Liver (tissue), 9 donors: ENCODE results near the gene TESK2. TPM values are rescaled to one million over a fixed set of nuclear protein-coding genes. Genes with fewer than 3 reads are reported as not detected.

Experiments
- DNase-seq: peaks from one replicate; pipeline ENCODE4 v3.0.0-alpha.2; 2017; ENCODE audit warnings: low spot score
- H3K27ac ChIP-seq, 2 donors: one replicate each; pipeline ENCODE4 v1.7.0; 2013; ENCODE audit warnings: inconsistent platforms in 2 of 2, low read length in 2 of 2, control low read depth in 1 of 2, low read depth in 1 of 2, mild to moderate bottlenecking in 1 of 2
- H3K27me3 ChIP-seq, 4 donors: one replicate each; pipeline versions ENCODE4 v1.6.1 to v1.7.0; 2013; ENCODE audit warnings: low read length in 3 of 4, inconsistent platforms in 1 of 4, mild to moderate bottlenecking in 1 of 4, moderate library complexity in 1 of 4; ENCODE audit not compliant: control insufficient read depth in 4 of 4, insufficient read depth in 4 of 4
- H3K36me3 ChIP-seq, 4 donors: one replicate each; pipeline versions ENCODE4 v1.6.1 to v1.7.0; 2013; ENCODE audit warnings: low read length in 3 of 4, mild to moderate bottlenecking in 3 of 4, low read depth in 1 of 4, moderate library complexity in 1 of 4; ENCODE audit not compliant: control insufficient read depth in 4 of 4, insufficient read depth in 3 of 4
- H3K4me1 ChIP-seq, 4 donors: one replicate each; pipeline versions ENCODE4 v1.6.1 to v1.7.0; 2013; ENCODE audit warnings: low read length in 3 of 4, mild to moderate bottlenecking in 3 of 4, moderate library complexity in 1 of 4; ENCODE audit not compliant: control insufficient read depth in 4 of 4, insufficient read depth in 4 of 4
- H3K4me3 ChIP-seq, 3 donors: one replicate each; pipeline versions ENCODE4 v1.6.1 to v1.7.0; 2013; ENCODE audit warnings: low read length in 3 of 3, control low read depth in 1 of 3, low read depth in 1 of 3, mild to moderate bottlenecking in 1 of 3
- H3K9ac ChIP-seq, 2 donors: one replicate each; pipeline ENCODE4 v1.7.0; 2013; ENCODE audit warnings: low read length in 2 of 2, mild to moderate bottlenecking in 2 of 2, moderate library complexity in 2 of 2, control low read depth in 1 of 2, low read depth in 1 of 2
- H3K9me3 ChIP-seq, 4 donors: one replicate each; pipeline versions ENCODE4 v1.6.1 to v1.7.0; 2013; ENCODE audit warnings: low read length in 3 of 4; ENCODE audit not compliant: control insufficient read depth in 4 of 4
- FOXA1 ChIP-seq: IDR thresholded peaks from 2 replicates; pipeline ENCODE4 v1.6.1; 2016; ENCODE audit warnings: antibody characterized with exemption
- FOXA2 ChIP-seq: IDR thresholded peaks from 2 replicates; pipeline ENCODE4 v1.6.1; 2016; ENCODE audit warnings: antibody characterized with exemption
- GABPA ChIP-seq, 2 donors: IDR thresholded peaks in 1 of 2; conservative IDR thresholded peaks in 1 of 2; 2 replicates each; pipeline ENCODE4 v1.6.1; 2016; ENCODE audit warnings: antibody characterized with exemption in 2 of 2, mild to moderate bottlenecking in 1 of 2, moderate library complexity in 1 of 2
- HNF4A ChIP-seq, 2 donors: conservative IDR thresholded peaks; 2 replicates each; pipeline ENCODE4 v1.6.1; 2016; ENCODE audit warnings: antibody characterized with exemption in 2 of 2, mild to moderate bottlenecking in 2 of 2
- HNF4G ChIP-seq: IDR thresholded peaks from 2 replicates; pipeline ENCODE4 v1.6.1; 2016; ENCODE audit warnings: antibody characterized with exemption
- RXRA ChIP-seq, 2 donors: IDR thresholded peaks; 2 replicates each; pipeline ENCODE4 v1.6.1; 2017 to 2018; ENCODE audit warnings: antibody characterized with exemption in 2 of 2, mild to moderate bottlenecking in 1 of 2
- SP1 ChIP-seq: IDR thresholded peaks from 2 replicates; pipeline ENCODE4 v1.6.1; 2018; ENCODE audit warnings: antibody characterized with exemption, mild to moderate bottlenecking
- TAF1 ChIP-seq: conservative IDR thresholded peaks from 2 replicates; pipeline ENCODE4 v1.6.1; 2016; ENCODE audit warnings: antibody characterized with exemption, mild to moderate bottlenecking
- YY1 ChIP-seq: IDR thresholded peaks from 2 replicates; pipeline ENCODE4 v1.6.1; 2016; ENCODE audit warnings: antibody characterized with exemption, mild to moderate bottlenecking
- polyA plus RNA-seq, 2 donors: library from polyadenylated mRNA; stranded (reverse) in 1 of 2; unstranded in 1 of 2; fragments of 200-250 nt in 1 of 2; fragments of >200 nt in 1 of 2; fragmentation: Nextera tagmentation in 1 of 2; extraction: Ambion mirVana in 1 of 2; gene quantifications; one replicate each; pipeline versions ENCODE4 v1.2.1 to v1.2.3, GENCODE V29; 2013 to 2015
- total RNA-seq, 2 donors: library from RNA; depleted of rRNA; stranded (reverse); fragments of >200 nt; gene quantifications; one replicate each; pipeline ENCODE4 v1.2.3, GENCODE V29; 2014
- TF ChIP-seq, protein P1 (sequence below): IDR thresholded peaks from 2 replicates; pipeline ENCODE4 v1.6.1; 2016; ENCODE audit warnings: antibody characterized with exemption
- TF ChIP-seq, protein P2 (sequence below): IDR thresholded peaks from 2 replicates; pipeline ENCODE4 v1.6.1; 2016; ENCODE audit warnings: antibody characterized with exemption
- TF ChIP-seq, protein P3 (sequence below): IDR thresholded peaks from 2 replicates; pipeline ENCODE4 v1.6.1; 2016; ENCODE audit warnings: antibody characterized with exemption
- TF ChIP-seq, protein P4 (sequence below): IDR thresholded peaks from 2 replicates; pipeline ENCODE4 v1.6.1; 2016; ENCODE audit warnings: antibody characterized with exemption, mild to moderate bottlenecking
- donor health status: healthy.
- donor health status: healthy.
- donor health status: healthy.
- donor health status: healthy.
- donor health status: healthy.

Gene TESK2
- total and polyA plus RNA-seq, 4 donors: 2.4 to 8.2 (median 5.2) TPM

DNA sequence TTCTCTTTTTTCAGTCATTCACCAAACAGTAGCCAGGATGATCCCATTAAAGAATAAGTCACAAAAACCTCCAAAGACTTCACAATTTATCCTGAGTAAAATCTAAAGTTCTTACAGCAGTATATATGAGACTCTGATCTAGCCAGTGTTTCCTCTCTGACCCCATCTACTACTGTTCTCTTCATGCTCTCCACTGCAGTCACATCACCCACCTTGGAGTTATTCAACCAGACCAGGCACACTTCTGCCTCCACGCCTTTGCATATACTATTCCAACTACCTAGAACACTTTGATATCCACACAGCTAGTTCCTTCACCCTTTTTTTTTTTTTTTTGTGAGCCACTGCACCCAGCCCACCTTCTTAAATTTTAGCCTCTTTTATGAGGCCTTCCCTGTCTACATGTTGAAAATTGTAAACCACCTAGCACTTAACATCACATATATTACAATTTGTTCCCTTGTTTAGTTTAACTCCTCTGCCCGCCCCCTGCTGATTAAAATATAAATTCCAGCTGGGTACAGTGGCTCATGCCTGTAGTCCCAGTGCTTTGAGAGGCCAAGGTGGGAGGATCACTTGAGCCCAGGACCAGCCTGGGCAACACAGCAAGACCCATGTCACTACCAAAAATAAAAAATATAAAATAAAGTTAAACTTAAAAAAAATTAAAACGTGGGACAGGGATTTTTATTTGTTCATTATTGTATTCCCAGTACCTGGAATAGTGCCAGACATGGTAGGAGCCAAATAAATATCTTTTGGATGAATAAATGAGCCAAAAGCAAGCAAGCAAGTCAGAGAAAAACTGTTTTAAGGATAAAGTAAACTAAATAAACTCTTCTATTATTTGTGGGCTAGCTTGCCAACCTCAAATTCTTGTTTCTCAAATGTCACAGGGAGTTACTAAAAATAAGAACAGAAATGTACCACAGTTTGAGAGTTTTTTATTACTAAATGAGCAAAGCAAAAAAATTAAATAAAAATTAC, 115.6 kb downstream of the TESK2 start (continued):
- TF ChIP-seq, protein P1, sequence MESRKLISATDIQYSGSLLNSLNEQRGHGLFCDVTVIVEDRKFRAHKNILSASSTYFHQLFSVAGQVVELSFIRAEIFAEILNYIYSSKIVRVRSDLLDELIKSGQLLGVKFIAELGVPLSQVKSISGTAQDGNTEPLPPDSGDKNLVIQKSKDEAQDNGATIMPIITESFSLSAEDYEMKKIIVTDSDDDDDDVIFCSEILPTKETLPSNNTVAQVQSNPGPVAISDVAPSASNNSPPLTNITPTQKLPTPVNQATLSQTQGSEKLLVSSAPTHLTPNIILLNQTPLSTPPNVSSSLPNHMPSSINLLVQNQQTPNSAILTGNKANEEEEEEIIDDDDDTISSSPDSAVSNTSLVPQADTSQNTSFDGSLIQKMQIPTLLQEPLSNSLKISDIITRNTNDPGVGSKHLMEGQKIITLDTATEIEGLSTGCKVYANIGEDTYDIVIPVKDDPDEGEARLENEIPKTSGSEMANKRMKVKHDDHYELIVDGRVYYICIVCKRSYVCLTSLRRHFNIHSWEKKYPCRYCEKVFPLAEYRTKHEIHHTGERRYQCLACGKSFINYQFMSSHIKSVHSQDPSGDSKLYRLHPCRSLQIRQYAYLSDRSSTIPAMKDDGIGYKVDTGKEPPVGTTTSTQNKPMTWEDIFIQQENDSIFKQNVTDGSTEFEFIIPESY: no peak
- TF ChIP-seq, protein P2, sequence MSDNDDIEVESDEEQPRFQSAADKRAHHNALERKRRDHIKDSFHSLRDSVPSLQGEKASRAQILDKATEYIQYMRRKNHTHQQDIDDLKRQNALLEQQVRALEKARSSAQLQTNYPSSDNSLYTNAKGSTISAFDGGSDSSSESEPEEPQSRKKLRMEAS: no peak
- no peak for TF ChIP-seq GABPA (IDR thresholded peaks at IDR 0.05 in 1 of 2, conservative IDR thresholded peaks at IDR 0.05 in 1 of 2)
- no peak for TF ChIP-seq RXRA (IDR thresholded peaks at IDR 0.05)
- no peak for TF ChIP-seq TAF1
- no peak for TF ChIP-seq FOXA1
- TF ChIP-seq HNF4G: no peak

DNA sequence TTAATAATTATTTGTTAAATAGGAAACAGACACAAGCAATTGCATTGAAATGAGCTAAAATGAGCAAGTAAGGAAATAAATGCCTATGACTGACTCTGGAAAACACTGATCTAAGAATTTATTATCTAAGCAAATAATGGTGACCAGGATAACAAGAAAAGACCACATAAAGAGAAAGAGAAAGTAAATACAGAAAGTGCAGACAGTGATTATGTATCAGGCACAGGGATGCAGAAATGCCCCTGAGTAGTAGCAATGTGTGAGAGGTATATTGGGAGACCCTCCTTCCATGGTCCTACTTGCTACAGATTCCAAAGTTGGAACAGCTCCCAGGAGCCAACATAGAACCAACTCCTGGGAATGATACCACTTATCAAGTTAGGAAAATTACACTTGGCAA, 117.4 kb downstream of the TESK2 start:
- no peak for DNase-seq
- no peak overlapping the region for H3K27ac ChIP-seq

DNA sequence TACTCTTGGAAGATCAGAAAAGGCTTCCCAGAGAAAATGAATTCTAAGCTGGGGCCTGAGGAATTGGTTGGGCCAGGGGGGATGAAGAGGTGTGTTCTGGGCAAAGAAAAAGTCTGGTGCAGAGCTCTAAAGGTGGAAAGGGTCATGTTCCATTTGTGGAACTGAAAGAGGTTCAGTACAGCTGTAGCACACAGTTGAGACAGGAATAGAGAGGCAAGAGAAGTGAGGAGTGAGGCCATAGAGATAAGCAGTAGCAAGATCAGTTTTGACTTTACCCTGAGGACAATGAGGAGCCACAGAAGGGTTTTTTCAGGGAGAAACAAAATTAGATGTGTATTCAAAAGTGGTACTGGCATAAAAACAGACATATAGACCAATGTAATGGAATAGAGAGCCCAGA, 120.4 kb downstream of the TESK2 start:
- Histone ChIP-seq H3K9ac (no peak overlapping the region), H3K36me3 (no peaks in the 10 kb centered on the region), H3K27ac (no peak overlapping the region), H3K9me3 (no peaks in the 10 kb centered on the region), H3K4me1 (no peaks in the 10 kb centered on the region), H3K4me3 (no peak overlapping the region), H3K27me3 (no peaks in the 10 kb centered on the region)
- no peak for DNase-seq
- TF ChIP-seq, protein P1: no peak
- TF ChIP-seq TAF1 (no peak), RXRA (IDR thresholded peaks at IDR 0.05) (no peak), HNF4G (no peak)
- TF ChIP-seq, protein P3, sequence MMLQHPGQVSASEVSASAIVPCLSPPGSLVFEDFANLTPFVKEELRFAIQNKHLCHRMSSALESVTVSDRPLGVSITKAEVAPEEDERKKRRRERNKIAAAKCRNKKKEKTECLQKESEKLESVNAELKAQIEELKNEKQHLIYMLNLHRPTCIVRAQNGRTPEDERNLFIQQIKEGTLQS: no peak
- TF ChIP-seq, protein P2: no peak

More for the DNA sequence above, 117.4 kb downstream of the TESK2 start:
- H3K4me1 ChIP-seq: no peaks in the 10 kb centered on the region
- no peaks in the 10 kb centered on the region for H3K9me3 ChIP-seq
- no peak overlapping the region for H3K4me3 ChIP-seq
- no peaks in the 10 kb centered on the region for H3K27me3 ChIP-seq
- H3K9ac ChIP-seq: no peak overlapping the region
- no peaks in the 10 kb centered on the region for H3K36me3 ChIP-seq
- TF ChIP-seq, protein P2: no peak
- no peak for TF ChIP-seq TAF1
- no peak for TF ChIP-seq SP1
- no peak for TF ChIP-seq FOXA2
- TF ChIP-seq HNF4A (conservative IDR thresholded peaks at IDR 0.05): no peak
- TF ChIP-seq YY1: no peak
- TF ChIP-seq, protein P4, sequence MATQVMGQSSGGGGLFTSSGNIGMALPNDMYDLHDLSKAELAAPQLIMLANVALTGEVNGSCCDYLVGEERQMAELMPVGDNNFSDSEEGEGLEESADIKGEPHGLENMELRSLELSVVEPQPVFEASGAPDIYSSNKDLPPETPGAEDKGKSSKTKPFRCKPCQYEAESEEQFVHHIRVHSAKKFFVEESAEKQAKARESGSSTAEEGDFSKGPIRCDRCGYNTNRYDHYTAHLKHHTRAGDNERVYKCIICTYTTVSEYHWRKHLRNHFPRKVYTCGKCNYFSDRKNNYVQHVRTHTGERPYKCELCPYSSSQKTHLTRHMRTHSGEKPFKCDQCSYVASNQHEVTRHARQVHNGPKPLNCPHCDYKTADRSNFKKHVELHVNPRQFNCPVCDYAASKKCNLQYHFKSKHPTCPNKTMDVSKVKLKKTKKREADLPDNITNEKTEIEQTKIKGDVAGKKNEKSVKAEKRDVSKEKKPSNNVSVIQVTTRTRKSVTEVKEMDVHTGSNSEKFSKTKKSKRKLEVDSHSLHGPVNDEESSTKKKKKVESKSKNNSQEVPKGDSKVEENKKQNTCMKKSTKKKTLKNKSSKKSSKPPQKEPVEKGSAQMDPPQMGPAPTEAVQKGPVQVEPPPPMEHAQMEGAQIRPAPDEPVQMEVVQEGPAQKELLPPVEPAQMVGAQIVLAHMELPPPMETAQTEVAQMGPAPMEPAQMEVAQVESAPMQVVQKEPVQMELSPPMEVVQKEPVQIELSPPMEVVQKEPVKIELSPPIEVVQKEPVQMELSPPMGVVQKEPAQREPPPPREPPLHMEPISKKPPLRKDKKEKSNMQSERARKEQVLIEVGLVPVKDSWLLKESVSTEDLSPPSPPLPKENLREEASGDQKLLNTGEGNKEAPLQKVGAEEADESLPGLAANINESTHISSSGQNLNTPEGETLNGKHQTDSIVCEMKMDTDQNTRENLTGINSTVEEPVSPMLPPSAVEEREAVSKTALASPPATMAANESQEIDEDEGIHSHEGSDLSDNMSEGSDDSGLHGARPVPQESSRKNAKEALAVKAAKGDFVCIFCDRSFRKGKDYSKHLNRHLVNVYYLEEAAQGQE: no peak
- TF ChIP-seq RXRA (IDR thresholded peaks at IDR 0.05): no peak
